ENCODE data around the gene BUB1.

DNA sequence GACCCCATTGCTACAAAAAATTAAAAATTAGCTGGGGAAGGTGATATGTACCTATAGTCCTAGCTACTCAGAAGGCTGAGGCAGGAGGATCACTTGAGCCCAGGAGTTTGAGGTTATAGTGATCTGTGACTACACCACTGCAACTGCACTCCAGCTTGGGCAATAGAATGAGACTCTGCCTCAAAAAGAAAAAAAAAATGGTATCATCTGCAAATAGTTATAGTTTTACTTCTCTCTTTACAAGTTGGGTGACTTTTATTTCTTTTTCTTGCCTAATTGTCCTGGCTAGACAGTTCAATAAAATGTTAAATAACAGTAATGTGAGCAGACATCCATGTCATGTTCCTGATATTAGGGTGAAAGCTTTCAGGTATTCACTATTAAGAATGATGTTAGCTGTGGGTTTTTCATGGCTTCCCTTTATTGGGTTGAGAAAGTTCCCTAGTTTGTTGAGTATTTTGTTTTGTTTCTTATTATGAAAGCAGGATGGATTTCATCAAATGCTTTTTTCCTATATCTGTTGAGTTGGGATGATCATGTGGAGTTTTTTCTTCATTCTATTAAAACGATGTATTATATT, 29.6 kb upstream of the BUB1 start:
- TF ChIP-seq, protein P1, sequence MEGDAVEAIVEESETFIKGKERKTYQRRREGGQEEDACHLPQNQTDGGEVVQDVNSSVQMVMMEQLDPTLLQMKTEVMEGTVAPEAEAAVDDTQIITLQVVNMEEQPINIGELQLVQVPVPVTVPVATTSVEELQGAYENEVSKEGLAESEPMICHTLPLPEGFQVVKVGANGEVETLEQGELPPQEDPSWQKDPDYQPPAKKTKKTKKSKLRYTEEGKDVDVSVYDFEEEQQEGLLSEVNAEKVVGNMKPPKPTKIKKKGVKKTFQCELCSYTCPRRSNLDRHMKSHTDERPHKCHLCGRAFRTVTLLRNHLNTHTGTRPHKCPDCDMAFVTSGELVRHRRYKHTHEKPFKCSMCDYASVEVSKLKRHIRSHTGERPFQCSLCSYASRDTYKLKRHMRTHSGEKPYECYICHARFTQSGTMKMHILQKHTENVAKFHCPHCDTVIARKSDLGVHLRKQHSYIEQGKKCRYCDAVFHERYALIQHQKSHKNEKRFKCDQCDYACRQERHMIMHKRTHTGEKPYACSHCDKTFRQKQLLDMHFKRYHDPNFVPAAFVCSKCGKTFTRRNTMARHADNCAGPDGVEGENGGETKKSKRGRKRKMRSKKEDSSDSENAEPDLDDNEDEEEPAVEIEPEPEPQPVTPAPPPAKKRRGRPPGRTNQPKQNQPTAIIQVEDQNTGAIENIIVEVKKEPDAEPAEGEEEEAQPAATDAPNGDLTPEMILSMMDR (IDR thresholded peaks at IDR 0.05; ENCODE audit: low read length), result no peak
- TF ChIP-seq EZH2 (optimal IDR thresholded peaks at IDR 0.05; ENCODE audit: low read depth, low read length), result no peak
- TF ChIP-seq EZH2phosphoT487 (IDR thresholded peaks at IDR 0.05; ENCODE audit: low read length), result no peak
